ENCODE data around the gene TBC1D12. TPM values are rescaled to one million over a fixed set of nuclear protein-coding genes. Genes with fewer than 3 reads are reported as not detected.
"Not testable (repeated sequence)": the region's sequence is repeated elsewhere in the genome, so short reads cannot be mapped to it uniquely, and the experiment has no call there.

Gene TBC1D12
- total and polyA plus RNA-seq, 4 donors, result 4.1 to 20.4 (median 8.8) TPM

DNA sequence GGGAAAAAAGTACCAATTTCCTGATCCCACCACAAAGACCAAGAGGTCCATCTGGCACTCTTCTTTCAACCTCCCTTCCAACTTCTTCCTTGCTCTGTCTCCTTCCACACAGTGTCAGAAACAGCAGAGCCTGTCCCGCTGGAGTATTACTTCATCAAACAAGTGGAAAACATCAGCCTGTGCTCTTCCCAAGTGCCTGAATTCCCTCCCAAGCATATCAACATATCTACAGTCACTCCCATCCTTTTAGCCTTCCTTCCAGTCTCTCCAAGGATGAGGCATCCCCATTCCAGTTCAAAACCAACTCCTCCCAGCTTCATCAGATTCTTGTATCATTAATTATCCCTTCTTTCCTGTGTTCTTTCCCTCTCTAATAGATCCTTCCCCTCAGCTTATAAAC, 37.9 kb upstream of the TBC1D12 start:
- no peak for ATAC-seq (ENCODE audit: low FRiP score)
- H3K9me3 ChIP-seq (ENCODE audit: control insufficient read depth, low read length), result no peaks in the 10 kb centered on the region
- H3K36me3 ChIP-seq (ENCODE audit: control insufficient read depth in 1 of 2, insufficient read depth in 2 of 2, low read length in 1 of 2), result no peaks in the 10 kb centered on the region
- H3K4me3 ChIP-seq (ENCODE audit: low read length in 2 of 2), result no peak overlapping the region
- intact Hi-C loops (cut with DNase I), result loop anchor here in 1 of 2 donors (10.0 kb wide), 1 partner anchor 80 kb away; no protein-coding TSS in a partner anchor
- 87 to 100% methylated on average over 1 of the region's 1 CpG for WGBS, 2 donors
- no peaks in the 10 kb centered on the region for H3K4me1 ChIP-seq (ENCODE audit: control insufficient read depth in 1 of 2, insufficient read depth in 2 of 2, low read length in 2 of 2)
- H3K27ac ChIP-seq (ENCODE audit: low read depth in 1 of 2, low read length in 2 of 2), result no peak overlapping the region
- DNase-seq, result no peak
- H3K27me3 ChIP-seq (ENCODE audit: control insufficient read depth in 1 of 2, insufficient read depth in 2 of 2, low read length in 1 of 2), result no peaks in the 10 kb centered on the region

DNA sequence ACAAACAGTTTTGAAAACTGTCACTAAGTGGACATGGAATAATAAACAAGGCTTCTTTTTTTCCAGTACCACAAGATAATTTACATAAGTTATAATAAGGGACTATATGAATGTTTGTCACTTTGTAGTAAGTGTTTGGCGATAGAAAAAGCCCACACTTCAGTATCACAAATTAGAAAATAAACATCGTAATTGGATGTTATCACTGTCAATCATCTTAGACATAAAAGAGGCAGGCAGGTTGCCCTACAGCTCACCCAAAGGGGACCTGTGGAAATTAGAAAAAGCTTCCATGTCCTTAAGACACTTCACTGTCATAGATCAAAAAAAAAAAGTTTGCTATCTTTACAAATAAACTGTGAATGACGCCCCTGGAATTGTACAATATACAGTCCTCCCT, 36.0 kb upstream of the TBC1D12 start:
- Histone ChIP-seq H3K9me3 (ENCODE audit: control insufficient read depth, low read length) (no peaks in the 10 kb centered on the region), H3K27me3 (ENCODE audit: control insufficient read depth in 1 of 2, insufficient read depth in 2 of 2, low read length in 1 of 2) (no peaks in the 10 kb centered on the region), H3K4me3 (ENCODE audit: low read length in 2 of 2) (no peak overlapping the region), H3K36me3 (ENCODE audit: control insufficient read depth in 1 of 2, insufficient read depth in 2 of 2, low read length in 1 of 2) (no peaks in the 10 kb centered on the region), H3K27ac (ENCODE audit: low read depth in 1 of 2, low read length in 2 of 2) (no peak overlapping the region), H3K4me1 (ENCODE audit: control insufficient read depth in 1 of 2, insufficient read depth in 2 of 2, low read length in 2 of 2) (no peaks in the 10 kb centered on the region)
- DNase-seq, result no peak
- intact Hi-C loops (cut with DNase I), result loop anchor here in 1 of 2 donors (10.0 kb wide), 1 partner anchor 78 kb away; no protein-coding TSS in a partner anchor
- ATAC-seq (ENCODE audit: low FRiP score), result no peak
- 83 to 85% methylated on average over 3 of the region's 3 CpGs for WGBS, 2 donors

DNA sequence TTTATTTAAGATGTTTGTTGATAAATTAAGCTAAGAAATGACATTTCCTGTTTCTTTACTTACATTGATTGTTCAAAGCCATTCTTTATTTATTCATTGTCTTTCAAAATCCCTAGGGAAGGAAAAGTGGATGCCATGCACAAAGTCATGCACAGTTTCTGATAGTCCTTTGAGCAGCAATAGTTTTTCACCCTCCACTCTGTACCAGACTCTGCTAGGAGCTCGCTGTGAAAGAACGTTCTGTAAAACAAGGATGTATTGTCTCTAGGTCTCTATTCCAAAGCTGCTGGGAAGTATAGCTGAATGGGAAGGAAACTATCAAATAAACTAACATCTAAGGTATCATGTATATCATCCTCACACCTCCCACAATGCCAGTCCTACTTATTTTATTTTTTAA, 31.8 kb upstream of the TBC1D12 start:
- DNase-seq (no peak), ATAC-seq (ENCODE audit: low FRiP score) (no peak)
- Histone ChIP-seq H3K4me1 (ENCODE audit: control insufficient read depth in 1 of 2, insufficient read depth in 2 of 2, low read length in 2 of 2) (no peaks in the 10 kb centered on the region), H3K27me3 (ENCODE audit: control insufficient read depth in 1 of 2, insufficient read depth in 2 of 2, low read length in 1 of 2) (no peaks in the 10 kb centered on the region), H3K36me3 (ENCODE audit: control insufficient read depth in 1 of 2, insufficient read depth in 2 of 2, low read length in 1 of 2) (no peaks in the 10 kb centered on the region), H3K27ac (ENCODE audit: low read depth in 1 of 2, low read length in 2 of 2) (no peak overlapping the region), H3K4me3 (ENCODE audit: low read length in 2 of 2) (no peak overlapping the region), H3K9me3 (ENCODE audit: control insufficient read depth, low read length) (no peaks in the 10 kb centered on the region)
- intact Hi-C loops (cut with DNase I), result no loop called here
- WGBS, 2 donors, result 58 to 64% methylated on average over 2 of the region's 2 CpGs

DNA sequence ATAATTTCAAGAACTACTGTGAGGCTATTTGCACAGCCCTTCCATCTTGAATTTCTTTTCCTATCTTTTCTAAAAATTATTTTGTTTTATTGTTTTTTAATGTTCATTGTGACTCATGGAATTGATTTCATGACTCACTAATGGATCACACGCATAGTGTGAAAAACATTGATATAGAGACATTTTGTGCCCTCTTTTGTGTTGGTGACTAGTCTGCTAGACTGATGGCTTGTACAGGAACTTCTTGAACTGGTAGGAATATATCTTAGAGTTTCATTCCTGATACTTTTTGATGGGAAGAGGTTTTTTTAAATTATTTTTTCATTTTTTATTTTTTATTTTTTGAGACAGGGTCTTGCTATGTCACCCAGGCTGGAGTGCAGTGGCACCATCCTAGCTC, 27.0 kb upstream of the TBC1D12 start:
- H3K4me3 ChIP-seq (ENCODE audit: low read length in 2 of 2), result no peak overlapping the region
- H3K36me3 ChIP-seq (ENCODE audit: control insufficient read depth in 1 of 2, insufficient read depth in 2 of 2, low read length in 1 of 2), result no peaks in the 10 kb centered on the region
- no peak for ATAC-seq (ENCODE audit: low FRiP score)
- no peak for DNase-seq
- 88% methylated on average over 1 of the region's 1 CpG for WGBS, 2 donors
- no peaks in the 10 kb centered on the region for H3K4me1 ChIP-seq (ENCODE audit: control insufficient read depth in 1 of 2, insufficient read depth in 2 of 2, low read length in 2 of 2)
- no peaks in the 10 kb centered on the region for H3K9me3 ChIP-seq (ENCODE audit: control insufficient read depth, low read length)
- no peak overlapping the region for H3K27ac ChIP-seq (ENCODE audit: low read depth in 1 of 2, low read length in 2 of 2)
- intact Hi-C loops (cut with DNase I), result no loop called here
- no peaks in the 10 kb centered on the region for H3K27me3 ChIP-seq (ENCODE audit: control insufficient read depth in 1 of 2, insufficient read depth in 2 of 2, low read length in 1 of 2)

DNA sequence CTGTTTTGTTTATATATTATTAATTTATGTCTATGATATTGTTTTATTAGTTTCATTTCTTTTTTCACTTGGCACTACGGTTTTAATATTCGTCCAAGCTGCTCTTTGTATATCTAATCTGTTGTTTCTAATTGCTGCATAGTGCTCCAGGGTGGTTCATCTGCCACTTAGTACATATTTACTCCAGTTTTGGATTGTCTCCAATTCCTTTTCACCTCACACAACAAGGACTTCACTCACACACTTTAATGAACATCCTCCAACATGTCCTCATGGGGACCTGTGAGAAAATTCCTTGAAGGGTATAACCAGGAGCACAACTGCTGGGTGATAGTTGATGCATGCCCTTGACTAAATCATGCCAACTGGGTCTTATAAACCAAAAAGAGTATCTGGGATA, 25.5 kb upstream of the TBC1D12 start:
- no peaks in the 10 kb centered on the region for H3K27me3 ChIP-seq (ENCODE audit: control insufficient read depth in 1 of 2, insufficient read depth in 2 of 2, low read length in 1 of 2)
- no peak overlapping the region for H3K27ac ChIP-seq (ENCODE audit: low read depth in 1 of 2, low read length in 2 of 2)
- DNase-seq, result no peak
- intact Hi-C loops (cut with DNase I), result no loop called here
- no peaks in the 10 kb centered on the region for H3K4me1 ChIP-seq (ENCODE audit: control insufficient read depth in 1 of 2, insufficient read depth in 2 of 2, low read length in 2 of 2)
- H3K9me3 ChIP-seq (ENCODE audit: control insufficient read depth, low read length), result no peaks in the 10 kb centered on the region
- no peaks in the 10 kb centered on the region for H3K36me3 ChIP-seq (ENCODE audit: control insufficient read depth in 1 of 2, insufficient read depth in 2 of 2, low read length in 1 of 2)
- WGBS, 2 donors, result 82 to 88% methylated on average over 2 of the region's 2 CpGs
- ATAC-seq (ENCODE audit: low FRiP score), result no peak
- no peak overlapping the region for H3K4me3 ChIP-seq (ENCODE audit: low read length in 2 of 2)

DNA sequence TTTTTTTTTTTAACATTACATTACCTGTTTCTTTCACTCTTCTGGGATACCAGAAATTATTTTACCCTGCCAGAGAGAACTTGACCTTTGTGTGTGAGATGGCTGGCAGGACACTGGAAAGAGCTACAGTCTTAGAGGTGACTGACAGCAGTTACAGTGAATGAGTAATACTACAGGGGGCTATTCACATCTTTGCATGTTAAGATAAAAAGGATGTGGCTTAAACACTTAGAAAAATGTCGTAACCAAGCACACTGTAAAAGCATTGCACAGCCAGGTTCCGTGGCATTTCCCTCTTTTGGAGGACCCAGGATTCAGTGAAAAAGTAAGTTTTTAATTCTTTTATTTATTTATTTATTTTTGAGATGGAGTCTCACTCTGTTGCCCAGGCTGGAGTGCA, 18.8 kb upstream of the TBC1D12 start:
- H3K4me1 ChIP-seq (ENCODE audit: control insufficient read depth in 1 of 2, insufficient read depth in 2 of 2, low read length in 2 of 2), result no peaks in the 10 kb centered on the region
- WGBS, 2 donors, result 91 to 100% methylated on average over 2 of the region's 2 CpGs
- H3K36me3 ChIP-seq (ENCODE audit: control insufficient read depth in 1 of 2, insufficient read depth in 2 of 2, low read length in 1 of 2), result no peaks in the 10 kb centered on the region
- no peak overlapping the region for H3K4me3 ChIP-seq (ENCODE audit: low read length in 2 of 2)
- H3K27ac ChIP-seq (ENCODE audit: low read depth in 1 of 2, low read length in 2 of 2), result no peak overlapping the region
- ATAC-seq (ENCODE audit: low FRiP score), result no peak
- H3K9me3 ChIP-seq (ENCODE audit: control insufficient read depth, low read length), result no peaks in the 10 kb centered on the region
- no peak for DNase-seq
- intact Hi-C loops (cut with DNase I), result no loop called here
- no peaks in the 10 kb centered on the region for H3K27me3 ChIP-seq (ENCODE audit: control insufficient read depth in 1 of 2, insufficient read depth in 2 of 2, low read length in 1 of 2)

DNA sequence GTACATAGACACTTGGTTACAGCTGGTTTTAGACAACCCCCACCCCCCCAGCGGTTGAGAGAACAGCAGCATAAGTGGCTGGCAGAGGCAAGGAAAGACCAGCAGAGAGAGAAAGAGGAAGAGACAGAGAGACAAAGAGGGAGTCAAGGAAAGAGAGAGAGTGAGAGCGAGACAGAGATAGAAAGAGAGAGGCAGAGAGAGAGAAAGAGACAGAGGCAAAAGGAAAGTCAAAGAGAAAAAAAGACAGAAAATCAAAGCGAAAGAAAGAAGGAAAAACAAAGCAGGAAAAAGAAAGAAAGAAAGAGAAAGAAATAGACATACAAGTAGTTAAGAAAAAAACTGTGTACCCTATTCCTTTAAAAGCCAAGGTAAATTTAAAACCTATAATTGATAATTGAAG, 16.6 kb upstream of the TBC1D12 start:
- DNase-seq; intact Hi-C loops (cut with DNase I); H3K4me1 ChIP-seq (ENCODE audit: control insufficient read depth in 1 of 2, insufficient read depth in 2 of 2, low read length in 2 of 2); H3K4me3 ChIP-seq (ENCODE audit: low read length in 2 of 2); H3K27ac ChIP-seq (ENCODE audit: low read depth in 1 of 2, low read length in 2 of 2); H3K27me3 ChIP-seq (ENCODE audit: control insufficient read depth in 1 of 2, insufficient read depth in 2 of 2, low read length in 1 of 2); ATAC-seq (ENCODE audit: low FRiP score); H3K9me3 ChIP-seq (ENCODE audit: control insufficient read depth, low read length); H3K36me3 ChIP-seq (ENCODE audit: control insufficient read depth in 1 of 2, insufficient read depth in 2 of 2, low read length in 1 of 2): not testable (repeated sequence)
- 93% methylated on average over 3 of the region's 3 CpGs for WGBS, 2 donors

DNA sequence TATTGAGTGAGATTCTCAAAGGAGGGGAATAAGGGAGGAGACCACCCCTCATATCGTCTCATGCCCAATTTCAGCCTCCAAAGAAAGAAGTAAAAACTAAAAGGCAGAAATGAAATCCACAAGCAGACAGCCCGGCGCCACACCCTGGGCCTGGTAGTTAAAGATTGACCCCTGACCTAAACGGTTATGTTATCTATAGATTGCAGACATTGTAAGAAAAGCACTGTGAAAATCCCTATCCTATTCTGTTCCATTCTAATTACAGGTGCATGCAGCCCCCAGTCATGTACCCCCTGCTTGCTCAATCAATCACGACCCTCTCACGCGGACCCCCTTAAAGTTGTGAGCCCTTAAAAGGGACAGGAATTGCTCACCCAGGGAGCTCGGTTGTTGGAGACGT, 10.2 kb upstream of the TBC1D12 start:
- ATAC-seq (ENCODE audit: low FRiP score); DNase-seq; H3K27ac ChIP-seq (ENCODE audit: low read depth in 1 of 2, low read length in 2 of 2); H3K4me3 ChIP-seq (ENCODE audit: low read length in 2 of 2); H3K9me3 ChIP-seq (ENCODE audit: control insufficient read depth, low read length); H3K36me3 ChIP-seq (ENCODE audit: control insufficient read depth in 1 of 2, insufficient read depth in 2 of 2, low read length in 1 of 2); H3K4me1 ChIP-seq (ENCODE audit: control insufficient read depth in 1 of 2, insufficient read depth in 2 of 2, low read length in 2 of 2); H3K27me3 ChIP-seq (ENCODE audit: control insufficient read depth in 1 of 2, insufficient read depth in 2 of 2, low read length in 1 of 2); intact Hi-C loops (cut with DNase I): not testable (repeated sequence)
- WGBS, 2 donors, result 85% methylated on average over 9 of the region's 9 CpGs

DNA sequence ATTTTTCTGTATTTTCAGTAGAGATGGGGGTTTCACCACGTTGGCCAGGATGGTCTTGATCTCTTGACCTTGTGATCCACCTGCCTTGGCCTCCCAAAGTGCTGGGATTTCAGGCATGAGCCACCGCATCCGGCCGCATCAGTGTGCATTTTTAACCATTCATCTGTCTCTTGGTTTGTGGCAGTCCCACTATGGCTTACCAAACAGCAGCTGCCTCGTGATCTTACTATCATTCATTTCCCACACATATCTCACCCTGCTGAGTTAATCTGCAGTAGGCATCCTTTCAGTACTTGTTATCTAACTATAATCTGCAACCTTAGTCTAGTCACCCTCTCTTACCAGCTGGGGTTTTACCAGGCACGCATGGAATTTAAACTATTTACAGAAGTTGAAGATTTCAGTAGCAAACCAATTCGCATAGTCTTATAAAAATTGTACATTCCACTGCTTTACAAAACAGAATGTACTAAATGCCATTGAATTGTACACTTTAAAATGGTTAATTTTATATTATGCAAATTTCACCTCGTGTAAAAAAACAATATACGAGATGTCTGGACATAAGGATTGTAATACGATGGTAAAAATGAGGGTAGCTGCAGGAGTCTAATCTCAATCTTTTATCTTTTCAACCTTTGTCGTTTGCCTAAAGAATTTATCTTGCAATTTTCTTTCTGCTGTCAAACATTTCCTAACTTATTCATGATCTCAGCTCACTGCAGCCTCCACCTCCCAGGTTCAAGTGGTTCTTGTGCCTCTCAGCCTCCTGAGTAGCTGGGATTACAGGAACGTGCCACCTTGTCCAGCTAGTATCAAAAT, 4.6 kb upstream of the TBC1D12 start:
- intact Hi-C loops (cut with DNase I), result no loop called here
- DNase-seq, result no peak

More for the DNA sequence above, 4.6 kb upstream of the TBC1D12 start:
- Histone ChIP-seq H3K9me3 (ENCODE audit: control insufficient read depth, low read length) (no peaks in the 10 kb centered on the region), H3K27ac (ENCODE audit: low read depth in 1 of 2, low read length in 2 of 2) (no peak overlapping the region), H3K27me3 (ENCODE audit: control insufficient read depth in 1 of 2, insufficient read depth in 2 of 2, low read length in 1 of 2) (no peaks in the 10 kb centered on the region), H3K4me1 (ENCODE audit: control insufficient read depth in 1 of 2, insufficient read depth in 2 of 2, low read length in 2 of 2) (no peaks in the 10 kb centered on the region), H3K36me3 (ENCODE audit: control insufficient read depth in 1 of 2, insufficient read depth in 2 of 2, low read length in 1 of 2) (no peaks in the 10 kb centered on the region), H3K4me3 (ENCODE audit: low read length in 2 of 2) (no peak overlapping the region)
- 34 to 37% methylated on average over 12 of the region's 12 CpGs for WGBS, 2 donors
- no peak for ATAC-seq (ENCODE audit: low FRiP score)

Measured in aorta (tissue), 5 donors.